NCI-H460 (cell line): ENCODE data around the gene DPYSL4. TPM values are rescaled to one million over a fixed set of nuclear protein-coding genes. Genes with fewer than 3 reads are reported as not detected.

Experiments used
- DNase-seq: peaks from one replicate; pipeline ENCODE4 v3.0.0-alpha.2; 2016; ENCODE audit warnings: low read depth; ENCODE audit errors: extremely low read depth
- total RNA-seq: library from RNA; depleted of rRNA; stranded (reverse); fragments of >200 nt; shearing (Covaris generic); gene quantifications from 2 replicates; pipeline ENCODE4 v1.2.3, GENCODE V29; 2014

The DPYSL4 gene
- total RNA-seq, 1 experiment from 2014 or later = 2.1 TPM

DNA sequence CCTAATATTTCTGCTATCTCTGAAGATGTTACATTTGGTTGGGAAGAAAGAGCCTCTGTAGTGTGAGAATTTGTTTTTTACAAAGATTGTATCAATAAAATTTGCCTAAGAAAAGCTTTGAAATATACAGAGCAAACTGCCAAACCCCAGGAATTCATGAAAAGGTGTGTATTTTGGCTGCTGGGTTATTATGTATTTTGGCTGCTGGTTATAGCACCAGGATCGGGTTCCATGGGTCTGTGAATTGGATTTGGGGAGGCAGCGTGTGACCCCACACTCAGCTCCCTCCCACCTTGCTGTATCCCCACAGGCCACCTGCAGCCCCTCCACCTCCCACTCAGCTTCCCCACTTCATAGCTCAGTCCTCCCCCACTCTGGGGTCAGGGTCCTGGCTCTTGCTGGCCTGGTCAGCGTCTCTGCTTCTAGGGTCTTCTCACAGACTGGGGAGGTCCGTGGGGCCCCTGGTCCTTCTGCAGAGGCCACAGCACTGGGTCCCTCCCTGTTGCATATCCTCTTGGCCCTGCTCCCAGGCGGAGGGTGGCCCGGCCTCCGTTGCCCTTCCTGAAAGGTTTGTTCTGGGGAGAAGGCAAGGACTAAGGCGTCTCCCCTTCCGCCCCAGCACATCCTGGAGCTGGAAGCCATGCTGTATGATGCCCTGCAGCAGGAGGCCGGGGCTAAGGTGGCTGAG, 24.0 kb upstream of the DPYSL4 start:
- DNase-seq = no peak

DNA sequence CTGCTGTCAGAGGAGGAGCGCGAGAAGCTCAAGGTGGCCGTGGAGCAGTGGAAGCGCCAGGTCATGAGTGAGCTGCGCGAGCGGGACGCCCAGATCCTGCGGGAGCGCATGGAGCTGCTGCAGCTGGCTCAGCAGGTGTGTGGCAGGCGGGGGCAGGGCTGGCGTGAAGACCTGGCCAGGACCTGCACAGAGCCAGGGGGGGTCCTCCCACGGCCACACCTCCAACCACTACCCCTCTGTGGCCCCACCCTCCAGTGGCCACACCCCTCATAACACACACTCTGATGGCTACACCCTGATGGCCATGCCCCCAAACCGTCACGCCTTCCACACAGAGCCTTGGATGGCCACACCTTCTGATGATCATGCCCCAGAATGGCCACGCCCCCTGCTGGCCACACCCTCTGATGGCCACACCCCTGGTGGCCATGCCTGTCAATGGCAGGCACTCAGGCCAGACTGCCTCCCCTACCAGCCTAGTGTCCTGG, 23.4 kb upstream of the DPYSL4 start:
- DNase-seq = peak; percentile 65

DNA sequence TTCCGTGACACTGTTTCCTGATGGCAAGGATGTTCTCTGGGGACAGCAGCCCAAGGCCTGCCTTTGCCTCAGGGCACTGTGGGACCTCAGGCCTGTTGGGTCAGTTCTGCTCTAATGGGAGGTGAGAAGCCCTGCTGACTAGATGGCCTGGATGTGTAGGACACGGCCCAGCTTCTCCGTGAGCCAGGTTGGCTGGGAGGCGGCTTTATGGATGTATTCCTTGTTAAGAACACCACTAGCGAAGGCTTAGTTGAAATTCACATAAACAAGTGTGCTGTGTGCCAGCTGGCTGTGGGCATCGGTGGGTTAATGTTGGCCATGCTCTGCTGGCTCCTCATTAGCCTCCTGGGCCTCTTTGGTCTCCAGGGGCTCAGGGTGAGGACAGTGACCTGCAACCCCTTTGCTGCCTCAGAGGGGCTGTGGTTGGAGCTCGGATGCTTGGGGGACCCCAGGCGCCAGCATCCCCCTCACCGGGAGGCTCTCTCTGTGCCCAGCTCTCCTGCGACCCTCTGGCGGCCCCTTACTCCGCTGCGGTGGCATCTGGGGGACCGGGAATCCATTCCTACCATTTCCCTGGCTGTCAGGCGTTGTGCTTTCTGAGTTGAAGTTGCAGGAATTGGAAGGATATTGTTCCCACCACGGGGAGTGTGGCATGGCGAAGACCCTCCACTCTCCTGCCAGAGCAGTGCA, 22.8 kb upstream of the DPYSL4 start:
- DNase-seq = no peak

DNA sequence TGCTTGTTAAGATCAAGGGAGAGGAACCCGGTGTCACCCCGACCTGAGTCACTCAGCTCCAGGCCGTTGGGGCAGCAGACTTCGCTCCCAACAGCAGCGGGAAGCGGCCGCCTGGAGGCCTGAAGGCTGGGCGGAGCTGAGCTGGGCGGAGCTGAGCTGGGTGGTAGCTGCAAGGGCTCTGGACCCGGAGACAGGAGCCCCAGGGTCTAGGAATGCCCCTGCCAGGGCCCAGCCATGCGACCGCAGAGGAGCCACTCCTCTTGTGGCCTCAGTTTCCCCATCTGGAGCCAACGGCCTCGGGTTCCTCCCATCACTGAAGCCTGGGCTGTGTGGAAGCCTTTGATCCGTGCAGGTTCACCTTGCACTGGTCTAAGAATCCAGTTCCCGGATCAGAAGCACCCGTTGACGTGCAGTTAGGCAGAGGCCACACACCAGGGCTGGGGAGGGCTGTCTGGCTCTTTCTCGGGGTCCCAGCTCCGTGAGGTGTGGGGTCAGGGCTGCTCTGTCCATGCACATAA, 21.9 kb upstream of the DPYSL4 start:
- no peak for DNase-seq

DNA sequence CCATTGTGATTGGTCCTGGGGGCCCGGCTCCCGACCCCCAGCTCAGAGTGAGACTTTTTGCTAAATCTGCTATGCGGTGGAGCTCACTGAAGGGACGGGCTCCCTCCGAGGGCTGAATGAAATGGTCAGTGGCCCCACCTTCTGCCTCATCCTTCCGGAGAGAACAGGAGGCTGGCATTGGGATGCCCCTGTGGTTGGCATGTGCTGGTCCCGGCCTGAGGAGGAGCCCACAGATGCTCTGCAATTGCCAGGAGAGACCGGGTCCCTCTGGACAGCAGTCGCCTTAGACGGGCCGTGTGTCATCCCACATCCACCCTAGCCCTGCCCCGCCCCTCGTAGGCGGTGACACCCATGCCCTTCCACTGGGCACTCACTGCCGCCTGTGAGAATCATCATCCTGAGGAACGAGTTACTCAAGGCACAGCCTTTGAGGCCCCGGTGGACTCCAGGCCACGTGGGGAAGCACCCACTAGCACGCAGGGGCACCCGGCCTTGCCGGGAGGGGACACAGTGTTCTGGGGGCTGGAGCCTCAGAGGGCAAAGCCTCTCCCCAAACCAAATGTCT, 21.2 kb upstream of the DPYSL4 start:
- no peak for DNase-seq

DNA sequence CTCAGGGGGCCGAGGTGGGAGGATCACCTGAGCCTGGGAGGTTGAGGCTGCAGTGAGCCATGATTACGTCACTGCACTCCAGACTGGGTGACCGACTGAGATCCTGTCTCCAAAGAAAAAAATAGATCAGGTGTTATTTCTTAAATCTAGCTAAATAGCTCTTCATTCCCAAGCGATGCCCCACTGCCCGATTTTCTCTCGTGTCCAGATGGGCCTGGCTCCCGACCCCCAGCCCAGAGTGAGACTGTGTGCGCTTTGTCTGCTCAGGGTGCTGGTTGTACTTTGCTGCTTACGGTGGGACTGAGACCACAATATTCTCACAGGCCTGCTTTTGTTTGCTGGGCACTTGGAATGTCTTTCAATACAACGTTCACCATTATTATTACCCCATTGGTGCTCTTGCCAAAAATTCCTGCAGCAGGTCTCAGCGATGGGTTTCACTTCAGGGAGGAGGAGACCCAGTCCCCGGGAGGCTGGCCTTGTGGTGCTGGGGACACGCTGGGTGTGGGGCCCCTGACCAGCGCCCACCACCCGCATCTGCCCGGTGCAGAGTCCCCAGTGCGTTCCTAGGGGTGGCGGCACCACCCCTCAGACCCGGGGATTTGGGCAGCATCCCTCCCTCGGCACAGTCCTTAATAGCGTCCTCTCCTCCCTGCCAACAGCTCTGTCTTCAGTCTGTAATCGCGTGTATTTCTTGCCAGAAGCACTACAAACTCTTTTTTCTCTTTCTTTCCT, 20.4 kb upstream of the DPYSL4 start:
- no peak for DNase-seq

DNA sequence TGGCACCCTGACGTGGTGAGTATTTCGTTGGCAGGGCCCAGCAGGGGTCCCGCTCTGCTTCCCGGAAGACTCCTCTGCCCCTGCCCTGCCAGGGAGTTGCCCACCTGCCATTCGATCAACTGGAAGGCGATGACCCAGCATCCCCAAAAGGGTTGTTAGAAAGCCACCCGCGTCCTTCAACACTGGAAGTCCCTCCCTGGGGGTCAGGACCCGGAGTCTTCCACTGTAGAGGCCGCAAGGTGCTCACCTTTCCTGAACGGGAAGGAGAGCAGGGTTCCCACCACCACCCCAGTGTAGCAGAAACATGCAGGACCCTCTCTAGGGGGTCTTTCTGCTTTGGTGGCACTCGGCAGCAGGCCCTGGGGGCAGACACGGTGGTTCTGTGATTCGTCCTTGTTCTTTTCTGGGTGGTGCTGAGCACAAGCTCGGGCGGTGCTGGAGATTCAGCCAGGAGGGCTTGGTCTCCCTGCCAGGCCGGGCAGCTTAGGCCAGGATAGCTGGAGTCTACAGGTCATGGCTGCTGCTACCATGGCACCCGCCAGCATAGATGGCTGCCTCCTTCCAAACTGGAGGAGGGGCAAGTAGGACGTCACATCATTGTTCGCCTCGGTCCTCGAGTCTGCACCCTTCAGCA, 19.6 kb upstream of the DPYSL4 start:
- no peak for DNase-seq

DNA sequence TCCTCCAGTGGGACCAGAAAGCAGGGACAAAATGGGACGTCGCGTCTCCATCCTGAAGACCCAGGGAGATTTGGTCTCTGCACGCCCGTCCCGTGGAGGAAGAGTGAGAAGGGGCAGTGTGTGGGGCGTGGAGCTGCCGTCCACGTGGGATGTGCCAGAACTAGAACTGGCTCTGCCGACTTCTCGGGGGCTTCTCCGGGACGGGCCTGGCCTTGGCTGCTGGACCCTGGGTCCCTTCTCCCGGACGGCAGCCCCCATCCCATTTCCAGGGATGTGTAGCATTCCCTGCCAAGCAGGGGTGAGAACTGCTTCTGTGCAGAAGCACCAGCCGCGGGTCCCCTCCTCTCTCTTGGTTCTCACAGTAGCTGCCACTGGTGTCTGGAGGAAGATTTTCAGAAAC, 18.8 kb upstream of the DPYSL4 start:
- DNase-seq = no peak

DNA sequence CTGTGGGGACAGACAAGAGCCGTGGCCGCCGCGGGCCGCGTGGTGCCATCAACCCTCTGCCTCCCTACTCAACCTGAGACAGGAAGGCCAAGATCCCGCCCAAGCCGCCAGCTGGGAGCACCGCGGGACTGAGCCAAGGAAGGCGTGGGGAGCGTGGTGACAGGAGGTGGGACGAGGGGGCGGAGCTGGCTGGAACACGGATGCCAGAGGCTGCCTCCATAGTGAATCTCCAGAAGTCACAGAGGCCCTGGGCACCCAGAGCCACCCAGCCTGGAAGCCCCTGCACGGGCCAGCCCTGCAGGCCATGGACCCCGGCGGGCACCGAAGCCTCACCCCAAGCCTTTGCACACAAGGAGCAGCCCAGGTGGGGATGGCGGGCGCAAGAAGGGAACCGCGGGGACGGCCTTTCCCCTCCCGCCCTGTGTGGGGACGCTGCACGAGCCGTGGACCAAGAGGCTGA, 18.1 kb upstream of the DPYSL4 start:
- no peak for DNase-seq

DNA sequence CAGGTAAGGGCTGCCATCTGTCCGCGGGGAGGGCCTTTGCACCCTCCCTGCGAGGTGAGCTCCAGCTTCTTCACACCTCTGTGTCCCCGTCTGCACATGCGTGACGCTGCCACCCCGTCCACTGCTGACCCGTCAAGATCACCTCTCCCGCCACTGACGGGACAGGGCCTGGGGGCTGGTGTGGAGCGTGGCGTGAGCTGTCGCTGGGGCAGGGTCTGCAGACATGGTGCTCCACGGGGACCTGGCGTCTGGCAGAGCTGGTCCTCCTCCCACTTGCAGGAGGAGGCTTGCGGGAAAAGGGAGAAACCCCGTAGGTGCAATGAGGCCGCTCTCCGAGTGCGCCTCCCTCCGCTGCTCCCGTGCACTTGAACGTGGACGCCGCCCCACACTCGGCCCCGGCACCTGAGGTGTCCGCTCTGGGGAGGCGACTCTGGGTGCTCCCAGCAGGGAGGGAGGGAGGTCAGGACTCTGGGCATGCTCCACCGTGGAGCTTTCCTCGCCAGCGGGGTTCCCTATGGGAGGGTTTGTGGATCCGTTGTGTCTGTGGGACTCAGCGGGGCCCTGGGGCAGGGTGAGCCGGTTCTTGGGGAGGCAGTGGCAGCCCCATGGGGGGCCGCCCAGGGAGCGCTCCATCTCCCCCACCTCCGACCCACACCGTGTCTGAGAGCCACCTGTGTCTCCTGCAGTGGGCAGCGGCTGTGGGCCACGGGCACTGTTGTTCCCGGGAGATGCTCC, 17.6 kb upstream of the DPYSL4 start:
- DNase-seq = no peak

DNA sequence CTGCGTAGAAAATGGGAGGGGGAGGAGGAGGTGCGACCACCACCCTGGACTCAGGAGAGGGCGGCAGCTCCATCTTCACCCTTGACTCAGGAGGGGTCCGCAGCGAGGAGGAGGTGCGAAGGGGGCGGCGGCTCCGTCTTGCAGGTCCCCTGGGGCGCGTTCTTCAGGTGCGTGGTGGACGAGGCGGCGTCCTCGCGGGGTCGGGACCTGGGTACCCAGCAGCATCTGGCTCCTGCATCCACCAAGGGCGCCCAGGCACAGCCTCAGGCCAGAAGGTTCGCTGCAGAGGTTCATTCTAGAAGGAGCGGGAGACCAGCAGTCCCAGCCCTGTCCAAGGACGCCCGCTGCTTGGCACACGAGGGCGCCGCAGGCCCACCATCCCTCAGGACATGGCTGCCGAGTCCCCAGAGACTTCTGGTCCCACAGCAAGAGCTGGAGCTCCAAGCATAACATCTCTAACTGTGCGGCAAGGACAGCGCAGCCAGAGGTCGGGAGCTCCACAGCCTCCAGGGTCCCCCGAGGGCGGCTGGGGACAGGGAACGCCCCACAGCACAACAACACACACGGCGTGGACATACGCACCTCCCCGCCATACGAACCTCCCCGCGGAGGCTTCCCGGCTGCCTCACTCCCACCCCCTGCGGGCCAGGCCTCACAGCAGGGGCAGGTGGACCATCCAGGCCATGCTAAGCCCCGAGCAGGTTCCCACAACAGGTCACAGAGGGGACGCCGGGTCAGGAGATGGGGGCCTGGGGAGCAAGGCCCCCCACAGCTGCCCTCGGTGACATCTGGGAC, 16.8 kb upstream of the DPYSL4 start:
- DNase-seq = no peak

DNA sequence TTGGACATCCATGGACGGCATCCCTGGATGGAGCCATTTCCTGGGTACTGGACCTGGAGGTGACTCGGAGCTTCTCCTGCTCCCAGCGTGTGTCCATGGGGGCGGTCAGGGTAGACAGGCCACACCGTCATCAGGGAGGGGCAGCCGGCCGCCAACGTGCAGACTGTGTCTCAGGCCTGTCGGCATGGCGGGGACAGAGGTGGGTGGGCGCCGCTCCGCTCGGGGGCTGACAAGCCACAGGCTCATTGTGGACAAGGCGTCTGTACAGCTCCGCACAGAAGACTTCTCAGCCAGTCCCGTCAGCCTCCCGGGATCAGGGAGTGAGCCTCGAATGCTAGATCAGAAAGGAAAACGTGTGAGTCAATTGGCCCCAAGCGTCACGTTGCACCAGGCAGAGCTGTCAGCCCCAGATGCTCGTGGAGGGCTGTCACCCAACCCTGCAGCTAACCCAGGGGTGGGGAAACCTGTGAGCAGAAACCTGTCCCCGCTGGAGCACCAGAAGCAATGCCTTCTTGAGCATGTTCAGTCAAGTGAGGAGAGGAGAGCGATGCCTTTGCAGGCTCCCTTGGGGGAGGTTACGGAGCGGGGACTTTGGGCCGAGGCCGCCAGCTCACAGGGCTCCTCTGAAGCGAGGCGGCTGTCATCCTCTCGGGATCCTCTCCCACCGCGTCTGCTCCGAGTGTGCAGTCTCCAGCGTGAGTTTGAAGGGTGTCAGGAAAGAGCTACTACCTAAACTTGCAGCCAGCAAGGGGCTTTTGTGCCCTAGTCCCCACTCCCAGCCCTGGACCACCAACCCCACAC, 16.0 kb upstream of the DPYSL4 start:
- no peak for DNase-seq

DNA sequence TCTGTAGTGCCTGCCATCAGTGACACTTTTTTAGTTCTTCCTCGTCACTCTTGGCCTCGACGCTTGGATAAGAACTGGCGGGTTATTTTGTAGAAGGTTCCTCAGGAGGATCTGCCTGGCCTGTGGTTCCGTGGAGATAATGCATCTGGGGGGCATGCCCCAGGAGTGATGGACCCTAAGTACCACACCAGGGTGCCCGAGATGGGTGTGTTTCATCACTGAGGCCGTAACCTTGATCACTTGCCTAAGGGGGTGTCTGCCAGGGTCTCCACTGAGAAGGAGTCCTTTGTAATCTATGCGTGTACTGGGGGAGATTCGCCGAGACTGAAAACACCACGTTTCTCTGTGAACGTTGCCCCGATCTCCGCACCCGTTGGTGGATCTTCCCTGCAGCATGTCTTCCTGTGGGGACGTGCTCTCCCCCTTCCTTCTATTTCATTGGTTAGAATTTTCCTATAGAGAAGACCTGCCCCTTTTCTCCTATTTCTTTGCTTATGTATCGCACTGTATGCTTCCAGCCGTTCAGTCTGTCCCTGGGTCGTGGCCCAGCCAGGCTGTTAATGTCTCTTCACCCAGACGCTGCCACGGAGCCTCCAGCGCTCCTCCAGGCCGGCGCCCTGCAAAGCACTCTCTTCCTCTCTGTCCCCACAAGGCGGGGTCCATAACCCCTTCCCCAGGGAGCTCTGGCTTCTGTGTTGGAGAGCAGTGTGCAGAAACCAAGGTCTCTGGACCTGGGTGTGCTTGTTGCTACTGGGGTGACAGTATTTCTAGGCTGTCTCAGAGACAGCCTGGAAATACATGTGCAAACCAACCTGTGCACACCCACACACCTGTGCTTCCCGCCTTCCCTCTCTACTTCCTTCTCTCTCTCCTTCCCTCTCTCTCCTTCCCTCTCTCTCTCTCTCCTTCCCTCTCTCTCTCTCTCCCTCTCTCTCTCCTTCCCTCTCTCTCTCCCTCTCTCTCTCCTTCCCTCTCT, 14.4 kb upstream of the DPYSL4 start:
- DNase-seq = no peak

DNA sequence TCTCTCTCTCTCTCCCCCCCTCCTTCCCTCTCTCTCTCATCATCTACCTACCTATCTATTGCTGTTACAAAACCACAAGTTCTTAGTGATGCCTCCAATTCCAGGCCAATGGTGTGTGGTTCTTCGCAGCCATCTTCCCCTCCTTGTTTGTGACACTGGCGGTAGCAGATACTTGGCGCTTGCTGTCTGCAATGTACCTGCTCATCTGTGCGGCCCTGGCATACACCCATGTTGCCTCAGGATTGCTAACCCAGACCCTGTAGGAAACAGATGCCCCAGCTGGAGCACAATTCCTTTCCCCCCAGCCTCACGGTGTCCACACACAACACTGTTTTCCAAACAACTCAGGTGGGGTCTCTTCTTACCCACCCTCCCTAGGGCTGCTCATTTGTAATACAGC, 13.6 kb upstream of the DPYSL4 start:
- no peak for DNase-seq

DNA sequence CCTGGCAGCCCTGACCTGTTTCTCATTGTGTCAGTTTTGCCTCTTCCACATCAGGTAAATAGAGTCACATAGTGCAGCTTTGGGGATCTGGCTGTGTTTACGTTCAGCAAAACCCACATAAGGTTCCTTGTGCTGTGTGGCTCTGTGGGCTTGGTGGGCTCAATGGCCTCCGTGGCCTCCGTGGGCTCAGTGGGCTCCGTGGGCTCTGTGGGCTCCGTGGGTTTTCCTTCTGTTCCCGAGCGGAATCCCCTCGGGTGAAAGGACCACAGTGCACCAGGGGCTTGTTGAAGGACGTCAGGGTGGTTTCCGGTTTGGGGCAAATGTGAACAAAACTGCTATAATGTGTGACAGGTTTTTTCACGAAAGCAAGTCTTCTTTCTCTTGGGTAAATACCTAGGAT, 12.5 kb upstream of the DPYSL4 start:
- no peak for DNase-seq

DNA sequence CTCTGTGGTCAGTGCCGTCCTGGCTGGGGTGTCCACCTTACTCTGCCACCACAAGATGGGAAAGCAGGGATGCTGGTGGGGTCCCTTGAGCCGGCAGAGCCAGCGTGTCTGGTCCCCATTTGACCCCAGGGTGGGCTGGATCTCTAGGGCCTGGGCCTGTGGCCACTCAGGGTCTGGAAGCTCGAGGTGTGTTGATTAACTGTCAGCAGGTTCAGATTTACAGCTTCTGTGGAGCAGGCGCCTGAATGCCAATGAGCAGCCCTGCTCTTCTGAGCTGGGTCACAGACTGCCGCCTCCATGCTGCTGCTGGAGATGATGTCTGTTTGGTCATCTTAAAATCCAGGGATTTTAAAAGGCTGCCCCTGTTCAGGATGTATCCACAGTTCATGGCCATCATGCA, 11.3 kb upstream of the DPYSL4 start:
- DNase-seq = no peak
